ENCODE results near the gene NR1I2. TPM values are rescaled to one million over a fixed set of nuclear protein-coding genes. Genes with fewer than 3 reads are reported as not detected.

The NR1I2 gene
- polyA plus RNA-seq, 2 of the 4 experiments (the other 2 are of a cell fraction), result not detected

DNA sequence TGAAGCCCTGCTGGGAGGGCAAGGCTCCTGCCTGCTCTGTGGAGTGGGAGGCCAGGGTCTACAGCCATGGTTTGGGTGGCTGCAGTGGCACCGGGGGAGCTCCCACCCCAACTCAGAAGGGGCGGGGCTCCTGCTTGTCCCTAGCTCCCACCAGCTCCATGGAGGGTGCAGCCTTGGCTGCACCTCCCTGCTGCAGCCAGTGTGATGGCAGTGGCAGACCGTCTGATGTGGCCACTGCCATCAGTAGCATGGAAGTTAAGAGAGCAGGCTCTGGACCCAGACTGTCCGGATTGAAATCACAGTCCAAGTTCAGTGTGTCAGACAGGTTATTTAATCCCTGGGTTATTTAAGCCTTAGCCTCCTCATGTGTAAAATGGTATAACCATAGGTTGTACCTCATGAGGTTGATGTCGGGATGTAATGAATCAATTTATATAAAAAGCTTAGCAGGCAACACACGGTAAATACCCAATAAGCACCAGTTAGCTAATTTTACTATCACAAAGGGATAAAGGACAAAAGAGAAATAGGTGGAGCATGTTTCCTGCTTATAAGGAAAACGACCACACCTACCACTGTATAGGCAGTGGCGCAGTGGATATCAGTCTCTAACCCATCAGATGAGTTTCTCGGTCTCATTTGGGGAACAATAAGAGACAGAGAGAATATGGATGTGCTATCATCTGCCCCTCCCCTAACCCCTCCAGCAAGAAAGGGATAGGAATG, 13.1 kb upstream of the NR1I2 start:
- H3K4me3 ChIP-seq, result no peak overlapping the region
- H3K4me2 ChIP-seq, result no peak overlapping the region
- FAIRE-seq (no peak), ATAC-seq (no peak), DNase-seq (ENCODE audit: low read depth in 1 of 2, low spot score in 1 of 2) (no peak)
- no peak for TF ChIP-seq HOXA7 (CRISPR knock-in tag; IDR thresholded peaks at IDR 0.05)
- TF ChIP-seq CBX8 (IDR thresholded peaks at IDR 0.05), result no peak
- no peak for TF ChIP-seq HDAC2 (IDR thresholded peaks at IDR 0.05)
- TF ChIP-seq CHD4 (IDR thresholded peaks at IDR 0.05; ENCODE audit: borderline replicate concordance), result no peak
- no peak for TF ChIP-seq RCOR1 (IDR thresholded peaks at IDR 0.05; ENCODE audit: low read depth, low read length)
- TF ChIP-seq CEBPB (IDR thresholded peaks at IDR 0.05), result no peak
- no peak for TF ChIP-seq ZC3H11A (IDR thresholded peaks at IDR 0.05)
- TF ChIP-seq, protein P1, sequence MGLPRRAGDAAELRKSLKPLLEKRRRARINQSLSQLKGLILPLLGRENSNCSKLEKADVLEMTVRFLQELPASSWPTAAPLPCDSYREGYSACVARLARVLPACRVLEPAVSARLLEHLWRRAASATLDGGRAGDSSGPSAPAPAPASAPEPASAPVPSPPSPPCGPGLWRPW (IDR thresholded peaks at IDR 0.05), result no peak
- TF ChIP-seq GATA3 (IDR thresholded peaks at IDR 0.05; ENCODE audit: borderline replicate concordance), result no peak
- TF ChIP-seq MAZ (IDR thresholded peaks at IDR 0.05; ENCODE audit: borderline replicate concordance, low read depth, low read length), result no peak
- TF ChIP-seq FOSL2 (IDR thresholded peaks at IDR 0.05), result no peak
- no peak for TF ChIP-seq FOSL2 (CRISPR knock-in tag; IDR thresholded peaks at IDR 0.05)
- TF ChIP-seq, protein P2, sequence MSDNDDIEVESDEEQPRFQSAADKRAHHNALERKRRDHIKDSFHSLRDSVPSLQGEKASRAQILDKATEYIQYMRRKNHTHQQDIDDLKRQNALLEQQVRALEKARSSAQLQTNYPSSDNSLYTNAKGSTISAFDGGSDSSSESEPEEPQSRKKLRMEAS (IDR thresholded peaks at IDR 0.05), result no peak
- no peak for TF ChIP-seq ZNF302 (CRISPR knock-in tag; IDR thresholded peaks at IDR 0.05)
- TF ChIP-seq ZSCAN20 (CRISPR knock-in tag; IDR thresholded peaks at IDR 0.05), result no peak
- TF ChIP-seq CBX2 (IDR thresholded peaks at IDR 0.05; ENCODE audit: borderline replicate concordance, low read depth), result no peak
- TF ChIP-seq NPAS2 (CRISPR knock-in tag; IDR thresholded peaks at IDR 0.05; ENCODE audit: borderline replicate concordance), result no peak
- no peak for TF ChIP-seq FOXS1 (CRISPR knock-in tag; IDR thresholded peaks at IDR 0.05)
- TF ChIP-seq, protein P3, sequence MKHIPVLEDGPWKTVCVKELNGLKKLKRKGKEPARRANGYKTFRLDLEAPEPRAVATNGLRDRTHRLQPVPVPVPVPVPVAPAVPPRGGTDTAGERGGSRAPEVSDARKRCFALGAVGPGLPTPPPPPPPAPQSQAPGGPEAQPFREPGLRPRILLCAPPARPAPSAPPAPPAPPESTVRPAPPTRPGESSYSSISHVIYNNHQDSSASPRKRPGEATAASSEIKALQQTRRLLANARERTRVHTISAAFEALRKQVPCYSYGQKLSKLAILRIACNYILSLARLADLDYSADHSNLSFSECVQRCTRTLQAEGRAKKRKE (CRISPR knock-in tag; IDR thresholded peaks at IDR 0.05; ENCODE audit: low read depth), result no peak
- no peak for TF ChIP-seq MYC (IDR thresholded peaks at IDR 0.05; ENCODE audit: borderline replicate concordance, low read length)
- TF ChIP-seq CHD2 (IDR thresholded peaks at IDR 0.05; ENCODE audit: low read length, partially characterized antibody), result no peak
- ChIA-PET POLR2A (no interaction called here), CTCF (no interaction called here)
- no peaks in the 10 kb centered on the region for H3K4me1 ChIP-seq
- H3K27ac ChIP-seq, result no peak overlapping the region
- 70% methylated on average over 8 of the region's 9 CpGs for WGBS (ENCODE audit: missing lambda C conversion rate)
- H3K9me3 ChIP-seq, result no peaks in the 10 kb centered on the region

GRCh38 chr3:119769394-119770149, 12.3 kb upstream of the NR1I2 start:
- WGBS (ENCODE audit: missing lambda C conversion rate), result 69% methylated on average over 8 of the region's 8 CpGs
- ATAC-seq, result no peak
- H3K4me2 ChIP-seq, result no peak overlapping the region
- H3K27ac ChIP-seq, result no peak overlapping the region
- no peaks in the 10 kb centered on the region for H3K4me1 ChIP-seq
- FAIRE-seq, result no peak
- POLR2A ChIA-PET, result no interaction called here
- DNase-seq (ENCODE audit: low read depth in 1 of 2, low spot score in 1 of 2), result no peak
- TF ChIP-seq JUNB (IDR thresholded peaks at IDR 0.05) (no peak), BHLHE40 (IDR thresholded peaks at IDR 0.05; ENCODE audit: low read depth, low read length) (no peak), MYC (IDR thresholded peaks at IDR 0.05; ENCODE audit: borderline replicate concordance, low read length) (no peak), EHF (CRISPR knock-in tag; IDR thresholded peaks at IDR 0.05) (no peak), RCOR1 (IDR thresholded peaks at IDR 0.05; ENCODE audit: low read depth, low read length) (no peak), HDAC2 (IDR thresholded peaks at IDR 0.05) (no peak), HEYL (CRISPR knock-in tag; IDR thresholded peaks at IDR 0.05) (no peak)
- no peak overlapping the region for H3K4me3 ChIP-seq
- CTCF ChIA-PET, result interaction anchor here (1.6 kb wide), 1 partner anchor 80 kb away, joined by 3 read pairs; no protein-coding TSS in a partner anchor
- H3K9me3 ChIP-seq, result no peaks in the 10 kb centered on the region

All from A549 (cell line).